Esophagus squamous epithelium (tissue), 5 donors: ENCODE data around the gene SHISA5. TPM values are rescaled to one million over a fixed set of nuclear protein-coding genes. Genes with fewer than 3 reads are reported as not detected.
A peak's percentile ranks its signal among the peaks of the same experiment; 100 is the strongest.

Experiments
- DNase-seq: peaks from one replicate; lab custom pipeline; 2025; lab: John Stamatoyannopoulos, UW
- H3K27ac ChIP-seq, 4 donors: fragments of 200-600 bp; sonication (generic); one replicate each; pipeline ENCODE4 v1.5.1; 2016 to 2019; ENCODE audit warnings: mild to moderate bottlenecking in 1 of 4
- H3K27me3 ChIP-seq, 4 donors: fragments of 200-600 bp; sonication (generic); 1 replicate in 3 of 4; 2 replicates in 1 of 4; pipeline versions ENCODE4 v1.5.1 to v1.6.0; 2017 to 2021; ENCODE audit warnings: antibody characterized with exemption in 1 of 4
- H3K36me3 ChIP-seq, 3 donors: fragments of 200-600 bp; sonication (generic); one replicate each; pipeline ENCODE4 v1.5.1; 2016 to 2019
- H3K4me1 ChIP-seq, 3 donors: fragments of 200-600 bp; sonication (generic); one replicate each; pipeline ENCODE4 v1.5.1; 2017 to 2019
- H3K4me3 ChIP-seq, 4 donors: fragments of 200-600 bp; sonication (generic); 1 replicate in 3 of 4; 2 replicates in 1 of 4; pipeline ENCODE4 v1.5.1; 2016 to 2019; ENCODE audit warnings: mild to moderate bottlenecking in 2 of 4, moderate library complexity in 1 of 4
- H3K9me3 ChIP-seq, 3 donors: fragments of 200-600 bp; sonication (generic); one replicate each; pipeline ENCODE4 v1.5.1; 2016 to 2019
- CTCF ChIP-seq, 6 experiments: fragments of 450-650 bp in 4 of 6; fragments of 200-600 bp in 2 of 6; sonication (generic) in 2 of 6; IDR thresholded peaks; one replicate each; pipeline ENCODE4 v1.5.1; 2016 to 2019; ENCODE audit warnings: antibody characterized with exemption in 6 of 6, mild to moderate bottlenecking in 4 of 6, moderate library complexity in 4 of 6
- POLR2A ChIP-seq, 4 donors: fragments of 450-650 bp; IDR thresholded peaks; one replicate each; pipeline ENCODE4 v1.6.1; 2017; ENCODE audit warnings: antibody characterized with exemption in 4 of 4, mild to moderate bottlenecking in 4 of 4, moderate library complexity in 3 of 4
- WGBS, 2 donors: methylation state at CpG; one replicate each; pipeline ENCODE4 v1.1.5; 2018; 5-methylcytosine and 5-hydroxymethylcytosine counted together
- intact Hi-C: fragments of 100-400 bp; cut with DNase I; formaldehyde crosslinking; loops from one replicate; pipeline ENCODE4 v1.15.0; 2022
- total RNA-seq, 4 donors: library from RNA; depleted of rRNA; stranded (reverse); fragments of >200 nt; gene quantifications; one replicate each; pipeline ENCODE4 v1.1.0, GENCODE V29; 2016
- donor health status: DM: yes; HTN: yes; CAD: no.

SHISA5 gene
- total RNA-seq, 4 donors from 2014 or later, result 71.8 to 138 (median 115) TPM

- H3K27me3 ChIP-seq, result no peaks in the 10 kb centered on the region
- H3K27ac ChIP-seq, result peak overlapping the region; percentile 91 to 100 (median 99)
- no peak for DNase-seq
- H3K36me3 ChIP-seq, result peaks cover 20 to 69% (median 21%) of the 10 kb centered on the region in 3 donors
- intact Hi-C loops, result loop anchor here (5.0 kb wide), 1 partner anchor 36 kb away; the partner anchor contains the start of gene SHISA5
- TF ChIP-seq POLR2A (IDR thresholded peaks at IDR 0.05) (peak in 1 of 4 donors; percentile 30), CTCF (IDR thresholded peaks at IDR 0.05) (no peak)
- H3K4me1 ChIP-seq, result peaks cover 60 to 73% (median 63%) of the 10 kb centered on the region in 3 donors
- WGBS, 2 donors, result 2 to 18% methylated on average over 7 to 9 of the region's 19 CpGs
- peak overlapping the region; percentile 37 to 75 (median 52) for H3K4me3 ChIP-seq
- no peaks in the 10 kb centered on the region for H3K9me3 ChIP-seq
These were observed 37.4 kb downstream of the SHISA5 start for GRCh38 chr3:48466386-48467109.

- H3K4me3 ChIP-seq, result peak overlapping the region; percentile 37 to 75 (median 52)
- intact Hi-C loops, result loop anchor here (5.0 kb wide), 1 partner anchor 37 kb away; the partner anchor contains the start of gene SHISA5
- TF ChIP-seq CTCF (IDR thresholded peaks at IDR 0.05), result peak; percentile 49 to 87 (median 58)
- TF ChIP-seq POLR2A (IDR thresholded peaks at IDR 0.05), result peak in 3 of 4 donors; percentile 42 to 94 (median 84)
- H3K9me3 ChIP-seq, result no peaks in the 10 kb centered on the region
- H3K4me1 ChIP-seq, result peaks cover 55 to 65% (median 56%) of the 10 kb centered on the region in 3 donors
- DNase-seq, result peak; percentile 85
- H3K27ac ChIP-seq, result peak overlapping the region; percentile 91 to 100 (median 99)
- WGBS, 2 donors, result 0% methylated on average over 3 of the region's 21 CpGs; no CpG with 5 or more reads in 1 of the 2 donors
- H3K27me3 ChIP-seq, result no peaks in the 10 kb centered on the region
- H3K36me3 ChIP-seq, result peaks cover 20 to 77% (median 29%) of the 10 kb centered on the region in 3 donors
These were observed 38.2 kb downstream of the SHISA5 start for GRCh38 chr3:48465531-48466378.

GRCh38 chr3:48465237-48465530 is 38.8 kb downstream of the SHISA5 start:
- peak overlapping the region in 2 of 4 donors; percentile 7 to 51 for H3K4me3 ChIP-seq
- H3K27me3 ChIP-seq, result no peaks in the 10 kb centered on the region
- intact Hi-C loops, result loop anchor here (5.0 kb wide), 1 partner anchor 37 kb away; the partner anchor contains the start of gene SHISA5
- no peak for DNase-seq
- TF ChIP-seq POLR2A (IDR thresholded peaks at IDR 0.05) (no peak), CTCF (IDR thresholded peaks at IDR 0.05) (no peak)
- H3K9me3 ChIP-seq, result no peaks in the 10 kb centered on the region
- peak overlapping the region; percentile 91 to 100 (median 99) for H3K27ac ChIP-seq
- peaks cover 20 to 80% (median 35%) of the 10 kb centered on the region in 3 donors for H3K36me3 ChIP-seq
- WGBS, 2 donors, result 0 to 40% methylated on average over 1 of the region's 7 CpGs
- H3K4me1 ChIP-seq, result peaks cover 49 to 60% (median 51%) of the 10 kb centered on the region in 3 donors

GRCh38 chr3:48464713-48465221 is 39.2 kb downstream of the SHISA5 start:
- Histone ChIP-seq H3K9me3 (no peaks in the 10 kb centered on the region), H3K27ac (peak overlapping the region; percentile 91 to 100 (median 99)), H3K36me3 (peaks cover 20 to 80% (median 37%) of the 10 kb centered on the region in 3 donors), H3K4me1 (peaks cover 45 to 56% (median 46%) of the 10 kb centered on the region in 3 donors), H3K4me3 (no peak overlapping the region), H3K27me3 (no peaks in the 10 kb centered on the region)
- TF ChIP-seq CTCF (IDR thresholded peaks at IDR 0.05), result no peak
- TF ChIP-seq POLR2A (IDR thresholded peaks at IDR 0.05), result no peak
- no peak for DNase-seq
- 100% methylated on average over 1 to 3 of the region's 17 CpGs for WGBS, 2 donors
- intact Hi-C loops, result loop anchor here (5.0 kb wide), 2 partner anchors 38 to 88 kb away; partner anchors contain the start of gene SHISA5
